H9 (cell line): ENCODE data around the gene SP6. TPM values are rescaled to one million over a fixed set of nuclear protein-coding genes. Genes with fewer than 3 reads are reported as not detected.

ENCODE experiments used
- DNase-seq: peaks from one replicate; pipeline ENCODE4 v3.0.0-alpha.2; 2017
- H2AFZ ChIP-seq: one replicate; pipeline ENCODE4 v1.6.1; 2013; ENCODE audit warnings: mild to moderate bottlenecking, low read length, control low read depth, moderate library complexity
- H2AK5ac ChIP-seq: 2 replicates; pipeline ENCODE4 v1.6.1; 2013; ENCODE audit warnings: low read length, control low read depth, mixed read lengths; ENCODE audit not compliant: insufficient read length
- H2BK120ac ChIP-seq: one replicate; pipeline ENCODE4 v1.6.1; 2013; ENCODE audit warnings: low read depth, mild to moderate bottlenecking, low read length, control low read depth, inconsistent platforms; ENCODE audit not compliant: poor library complexity, severe bottlenecking
- H2BK12ac ChIP-seq: 2 replicates; pipeline ENCODE4 v1.6.1; 2013; ENCODE audit warnings: low read length, control low read depth, mixed read lengths, low read depth; ENCODE audit not compliant: insufficient read length
- H2BK15ac ChIP-seq: 2 replicates; pipeline ENCODE4 v1.6.1; 2013; ENCODE audit warnings: low read depth, low read length, control low read depth
- H2BK20ac ChIP-seq: one replicate; pipeline ENCODE4 v1.6.1; 2013; ENCODE audit warnings: low read depth, mild to moderate bottlenecking, low read length, control low read depth, inconsistent platforms; ENCODE audit not compliant: poor library complexity, severe bottlenecking
- H2BK5ac ChIP-seq: 2 replicates; pipeline ENCODE4 v1.6.1; 2013; ENCODE audit warnings: low read length, control low read depth, mixed read lengths; ENCODE audit not compliant: insufficient read length
- H3K14ac ChIP-seq: 2 replicates; pipeline ENCODE4 v1.6.1; 2013; ENCODE audit warnings: low read length, control low read depth; ENCODE audit not compliant: insufficient read depth
- H3K18ac ChIP-seq: 2 replicates; pipeline ENCODE4 v1.6.1; 2013; ENCODE audit warnings: low read depth, mild to moderate bottlenecking, mixed read lengths, low read length, control low read depth; ENCODE audit not compliant: insufficient read length
- H3K23ac ChIP-seq: 2 replicates; pipeline ENCODE4 v1.6.1; 2013; ENCODE audit warnings: low read length, control low read depth, mixed read lengths, low read depth; ENCODE audit not compliant: insufficient read length
- H3K23me2 ChIP-seq: 2 replicates; pipeline ENCODE4 v1.6.1; 2013; ENCODE audit warnings: low read depth, mild to moderate bottlenecking, mixed read lengths, low read length, control low read depth; ENCODE audit not compliant: insufficient read length, poor library complexity, severe bottlenecking
- H3K27ac ChIP-seq: 2 replicates; pipeline ENCODE4 v1.5.1; 2013; ENCODE audit warnings: low read length, control low read depth, mixed read lengths, low read depth; ENCODE audit not compliant: insufficient read length
- H3K27me3 ChIP-seq: 2 replicates; pipeline ENCODE4 v1.6.1; 2013; ENCODE audit warnings: low read length, control low read depth, inconsistent platforms; ENCODE audit not compliant: insufficient read depth
- H3K4ac ChIP-seq: 2 replicates; pipeline ENCODE4 v1.6.1; 2013; ENCODE audit warnings: low read depth, mild to moderate bottlenecking, control low read depth, inconsistent platforms, low read length, moderate library complexity
- H3K4me1 ChIP-seq: 2 replicates; pipeline ENCODE4 v1.6.1; 2013; ENCODE audit warnings: low read length, control low read depth, inconsistent platforms; ENCODE audit not compliant: insufficient read depth
- H3K4me2 ChIP-seq: 2 replicates; pipeline ENCODE4 v1.6.1; 2013; ENCODE audit warnings: low read length, control low read depth, mixed read lengths; ENCODE audit not compliant: insufficient read length, insufficient read depth
- H3K56ac ChIP-seq: 2 replicates; pipeline ENCODE4 v1.6.1; 2013; ENCODE audit warnings: low read depth, mild to moderate bottlenecking, mixed read lengths, low read length, control low read depth; ENCODE audit not compliant: insufficient read length
- H3K79me1 ChIP-seq: 2 replicates; pipeline ENCODE4 v1.6.1; 2013; ENCODE audit warnings: low read depth, mild to moderate bottlenecking, moderate library complexity, low read length, control low read depth, inconsistent platforms; ENCODE audit not compliant: insufficient read depth, poor library complexity, severe bottlenecking
- H3K79me2 ChIP-seq: 2 replicates; pipeline ENCODE4 v1.6.1; 2013; ENCODE audit warnings: low read length, control low read depth, inconsistent platforms; ENCODE audit not compliant: insufficient read depth
- H3K9ac ChIP-seq: 2 replicates; pipeline ENCODE4 v1.6.1; 2013; ENCODE audit warnings: low read length, control low read depth, mixed read lengths; ENCODE audit not compliant: insufficient read length; ENCODE audit errors: extremely low read depth
- H3K9me3 ChIP-seq: one replicate; pipeline ENCODE4 v1.6.1; 2013; ENCODE audit warnings: low read depth, low read length, inconsistent platforms; ENCODE audit not compliant: control insufficient read depth
- H3T11ph ChIP-seq: one replicate; pipeline ENCODE4 v1.6.1; 2013; ENCODE audit warnings: mild to moderate bottlenecking, low read length, control low read depth, inconsistent platforms
- H4K20me1 ChIP-seq: one replicate; pipeline ENCODE4 v1.6.1; 2013; ENCODE audit not compliant: control insufficient read depth, insufficient read length, insufficient read depth
- H4K5ac ChIP-seq: 2 replicates; pipeline ENCODE4 v1.6.1; 2013; ENCODE audit warnings: low read depth, mild to moderate bottlenecking, mixed read lengths, low read length, control low read depth; ENCODE audit not compliant: insufficient read length
- H4K8ac ChIP-seq: replicated peaks from 2 replicates; pipeline ENCODE4 v1.6.1; 2013; ENCODE audit warnings: low read length, control low read depth, mixed read lengths, low read depth; ENCODE audit not compliant: insufficient read length
- H4K91ac ChIP-seq: 2 replicates; pipeline ENCODE4 v1.6.1; 2013; ENCODE audit warnings: low read depth, mild to moderate bottlenecking, moderate library complexity, mixed read lengths, low read length, control low read depth; ENCODE audit not compliant: insufficient read length
- H3K27ac Mint-ChIP-seq, 3 experiments: 2 replicates in 2 of 3; 3 replicates in 1 of 3; pipeline ENCODE4 v1.8.0; 2020 to 2021; ENCODE audit warnings: mixed read lengths in 3 of 3, mild to moderate bottlenecking in 1 of 3, moderate library complexity in 1 of 3
- H3K27me3 Mint-ChIP-seq: 2 replicates; pipeline ENCODE4 v1.8.0; 2021; ENCODE audit warnings: low read depth, mild to moderate bottlenecking, moderate library complexity, mixed read lengths
- H3K36me3 Mint-ChIP-seq, 3 experiments: 2 replicates in 2 of 3; 3 replicates in 1 of 3; pipeline ENCODE4 v1.8.0; 2020 to 2021; ENCODE audit warnings: low read depth in 3 of 3, mixed read lengths in 3 of 3; ENCODE audit not compliant: insufficient read depth in 1 of 3
- H3K4me1 Mint-ChIP-seq, 2 experiments: 2 replicates each; pipeline ENCODE4 v1.8.0; 2020; ENCODE audit warnings: mixed read lengths in 2 of 2
- H3K4me3 Mint-ChIP-seq, 2 experiments: 2 replicates in 1 of 2; 3 replicates in 1 of 2; pipeline ENCODE4 v1.8.0; 2020 to 2021; ENCODE audit warnings: mild to moderate bottlenecking in 2 of 2, mixed read lengths in 2 of 2, moderate library complexity in 1 of 2
- H3K9me3 Mint-ChIP-seq, 2 experiments: 2 replicates in 1 of 2; 3 replicates in 1 of 2; pipeline ENCODE4 v1.8.0; 2020; ENCODE audit warnings: mild to moderate bottlenecking in 2 of 2, mixed read lengths in 2 of 2, moderate library complexity in 1 of 2
- CTCF ChIP-seq: fragments of 200-600 bp; sonication (generic); conservative IDR thresholded peaks from 3 replicates; pipeline ENCODE4 v1.8.0; 2021; ENCODE audit warnings: antibody characterized with exemption, mild to moderate bottlenecking
- WGBS: extraction: QIAGEN DNeasy Blood & Tissue Kit; methylation state at CpG from one replicate; pipeline ENCODE4 v1.1.7; 2013; ENCODE audit warnings: missing lambda C conversion rate, low lambda C conversion rate, mixed read lengths; ENCODE audit not compliant: insufficient read length; ENCODE audit errors: extremely low coverage; 5-methylcytosine and 5-hydroxymethylcytosine counted together
- total RNA-seq: library from RNA; stranded (reverse); gene quantifications from 2 replicates; pipeline ENCODE4 v1.2.1, GENCODE V29; 2021

Gene SP6
- total RNA-seq, 1 experiment from 2014 or later: 0.90 TPM

GRCh38 chr17:47869114-47869513 is 18.2 kb upstream of the SP6 start:
- no peak for DNase-seq
- Mint-ChIP-seq H3K27me3 (peaks cover 92% of the 10 kb centered on the region), H3K36me3 (no peaks in the 10 kb centered on the region), H3K27ac (no peak overlapping the region), H3K4me3 (no peak overlapping the region), H3K9me3 (no peaks in the 10 kb centered on the region; a peak in 1 of 5 replicates), H3K4me1 (peaks cover 34 to 37% of the 10 kb centered on the region in 2 experiments)
- Histone ChIP-seq H3K18ac (no peak overlapping the region), H4K91ac (no peak overlapping the region), H2BK12ac (no peak overlapping the region), H3K27me3 (peaks cover 7% of the 10 kb centered on the region; the same call in 1 of the 2 replicates), H3K14ac (no peak overlapping the region), H3K23ac (no peak overlapping the region), H3K79me1 (no peaks in the 10 kb centered on the region), H2BK15ac (no peak overlapping the region), H2BK20ac (no peak overlapping the region), H3K27ac (no peak overlapping the region), H2BK5ac (no peak overlapping the region), H3K79me2 (no peaks in the 10 kb centered on the region), H3K9ac (no peak overlapping the region), H3K56ac (no peak overlapping the region), H3T11ph (no peak overlapping the region), H4K20me1 (no peaks in the 10 kb centered on the region), H2AFZ (no peak overlapping the region), H2AK5ac (no peak overlapping the region), H3K4me1 (peaks cover 3% of the 10 kb centered on the region; the same call in 1 of the 2 replicates), H3K4ac (no peak overlapping the region), H3K4me2 (no peak overlapping the region), H3K9me3 (no peaks in the 10 kb centered on the region), H4K5ac (no peak overlapping the region), H3K23me2 (peaks cover 11% of the 10 kb centered on the region), H2BK120ac (no peak overlapping the region), H4K8ac (no peak overlapping the region)
- no CpG with 5 or more reads among the region's 2 CpGs for WGBS
- no peak for TF ChIP-seq CTCF
